Panc1 (cell line): ENCODE measurements around the gene MPZL3. TPM values are rescaled to one million over a fixed set of nuclear protein-coding genes. Genes with fewer than 3 reads are reported as not detected.
A peak's percentile ranks its signal among the peaks of the same experiment; 100 is the strongest.

Source experiments
- ATAC-seq: fragments of 200-7000 bp; cut with Tn5 transposase; 2 replicates; pipeline ENCODE4 v1.9.1; 2020; ENCODE audit warnings: mild to moderate bottlenecking, moderate library complexity
- BruUV-seq: library from RNA; stranded (reverse); fragments of 400-500 nt; replicated peaks from 2 replicates; lab custom pipeline; 2021; lab: Mats Ljungman, UMichigan
- CTCF ChIA-PET: fragments of 300-600 bp; sonication (Branson Sonifier 250); formaldehyde crosslinking; loops from one replicate; lab custom pipeline; 2022; ENCODE audit warnings: antibody characterized with exemption; lab: Charles Lee
- POLR2A ChIA-PET: fragments of 300-600 bp; sonication (Branson Sonifier 250); formaldehyde crosslinking; loops from one replicate; lab custom pipeline; 2022; ENCODE audit warnings: antibody characterized with exemption; lab: Charles Lee
- DNase-seq: peaks from one replicate; pipeline ENCODE4 v3.0.0-alpha.2; 2010; ENCODE audit warnings: low read depth, low spot score
- H3K27ac ChIP-seq: 2 replicates; pipeline ENCODE4 v1.5.1; 2011; ENCODE audit warnings: mild to moderate bottlenecking, low read length, inconsistent platforms
- H3K27me3 ChIP-seq: fragments of 200-500 bp; sonication (Bioruptor generic); 2 replicates; pipeline ENCODE4 v1.6.0; 2014; ENCODE audit warnings: low read length, inconsistent platforms; ENCODE audit not compliant: control insufficient read depth, insufficient read depth
- H3K36me3 ChIP-seq: fragments of 200-500 bp; sonication (Bioruptor generic); 2 replicates; pipeline ENCODE4 v1.5.1; 2014; ENCODE audit warnings: inconsistent platforms, mild to moderate bottlenecking, low read length, moderate library complexity; ENCODE audit not compliant: control insufficient read depth, insufficient read depth
- H3K4me1 ChIP-seq: 2 replicates; pipeline ENCODE4 v1.5.1; 2011; ENCODE audit warnings: inconsistent platforms, mild to moderate bottlenecking, low read length, moderate library complexity; ENCODE audit not compliant: control insufficient read depth, insufficient read depth
- H3K4me3 ChIP-seq, 2 experiments: 2 replicates each; pipeline ENCODE4 v1.5.1; 2011 to 2012; ENCODE audit warnings: low read depth in 2 of 2, low read length in 2 of 2, mild to moderate bottlenecking in 2 of 2, inconsistent platforms in 1 of 2, moderate library complexity in 1 of 2
- H3K9me3 ChIP-seq: fragments of 200-500 bp; sonication (Bioruptor generic); 2 replicates; pipeline ENCODE4 v1.5.1; 2014; ENCODE audit warnings: low read depth, mild to moderate bottlenecking, inconsistent platforms, low read length, moderate library complexity; ENCODE audit not compliant: control insufficient read depth, insufficient read depth
- POLR2AphosphoS5 ChIP-seq: IDR thresholded peaks from 2 replicates; pipeline ENCODE4 v1.6.1; 2012; ENCODE audit warnings: mild to moderate bottlenecking, low read depth, low read length, moderate library complexity
- SIN3A ChIP-seq: IDR thresholded peaks from 2 replicates; pipeline ENCODE4 v1.6.1; 2012; ENCODE audit warnings: low read depth, mild to moderate bottlenecking, low read length, moderate library complexity, borderline replicate concordance; ENCODE audit not compliant: insufficient read depth
- TCF7L2 ChIP-seq: IDR thresholded peaks from 2 replicates; pipeline ENCODE4 v1.6.1; 2011; ENCODE audit warnings: mild to moderate bottlenecking, low read depth, low read length, inconsistent platforms
- in situ Hi-C: cut with HindIII; loops from 2 replicates; pipeline ENCODE4 v1.10.0; 2016; ENCODE audit warnings: low sequenced_read_pairs, low pct_unique_long_range_greater_than_20kb
- intact Hi-C: fragments of 100-400 bp; cut with micrococcal nuclease; formaldehyde crosslinking; loops from one replicate; pipeline ENCODE4 v1.10.0; 2022; ENCODE audit not compliant: unreplicated experiment
- total RNA-seq: library from RNA; stranded (reverse); gene quantifications from one replicate; pipeline ENCODE4 v1.2.1, GENCODE V29; 2021; ENCODE audit not compliant: unreplicated experiment
- TF ChIP-seq, protein P1 (sequence below): fragments of 450-650 bp; IDR thresholded peaks from 2 replicates; pipeline ENCODE4 v1.5.1; 2017; ENCODE audit warnings: mild to moderate bottlenecking
- TF ChIP-seq, protein P2 (sequence below), 2 experiments: IDR thresholded peaks; 2 replicates each; pipeline ENCODE4 v1.6.1; 2011 to 2012; ENCODE audit warnings: low read depth in 2 of 2, control low read depth in 1 of 2, low read length in 1 of 2, mild to moderate bottlenecking in 1 of 2, moderate library complexity in 1 of 2; ENCODE audit not compliant: insufficient read depth in 1 of 2

Gene MPZL3
- total RNA-seq, 1 experiment from 2014 or later = 1.0 TPM

DNA sequence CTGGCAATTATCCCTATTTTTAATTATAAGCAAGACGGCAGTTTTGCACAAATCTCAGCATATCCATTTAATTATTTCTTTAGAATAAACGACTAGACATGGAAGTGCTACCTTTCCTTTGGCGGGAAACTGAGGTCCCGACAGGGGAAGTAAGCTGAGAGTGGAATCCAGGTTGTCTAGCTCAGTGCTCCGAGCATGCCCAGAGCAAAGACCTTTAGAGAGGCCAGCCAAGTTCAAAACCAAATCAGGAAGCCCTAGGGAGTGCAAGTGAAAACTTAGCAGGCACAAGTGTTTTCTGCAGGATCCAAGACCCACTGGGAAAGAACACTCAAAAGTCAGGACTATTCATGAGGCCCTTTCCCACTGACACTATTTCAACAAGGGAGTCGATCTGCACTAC is 53.0 kb downstream of the MPZL3 start:
- in situ Hi-C loops (no loop called here), intact Hi-C loops (loop anchor here (2.0 to 10.0 kb wide), 3 partner anchors 92 to 286 kb away; no protein-coding TSS in a partner anchor)
- H3K9me3 ChIP-seq = no peaks in the 10 kb centered on the region
- H3K27me3 ChIP-seq = peaks cover 10% of the 10 kb centered on the region; the same call in 1 of the 2 replicates
- DNase-seq = no peak
- no peak overlapping the region for H3K27ac ChIP-seq
- no peak for ATAC-seq
- CTCF ChIA-PET = interaction anchor here (0.6 to 1.5 kb wide), 9 partner anchors 17 to 152 kb away, joined by 3 to 12 read pairs (median 5); partner anchors contain the start of gene JAML
- TF ChIP-seq TCF7L2 = no peak
- TF ChIP-seq, protein P1, sequence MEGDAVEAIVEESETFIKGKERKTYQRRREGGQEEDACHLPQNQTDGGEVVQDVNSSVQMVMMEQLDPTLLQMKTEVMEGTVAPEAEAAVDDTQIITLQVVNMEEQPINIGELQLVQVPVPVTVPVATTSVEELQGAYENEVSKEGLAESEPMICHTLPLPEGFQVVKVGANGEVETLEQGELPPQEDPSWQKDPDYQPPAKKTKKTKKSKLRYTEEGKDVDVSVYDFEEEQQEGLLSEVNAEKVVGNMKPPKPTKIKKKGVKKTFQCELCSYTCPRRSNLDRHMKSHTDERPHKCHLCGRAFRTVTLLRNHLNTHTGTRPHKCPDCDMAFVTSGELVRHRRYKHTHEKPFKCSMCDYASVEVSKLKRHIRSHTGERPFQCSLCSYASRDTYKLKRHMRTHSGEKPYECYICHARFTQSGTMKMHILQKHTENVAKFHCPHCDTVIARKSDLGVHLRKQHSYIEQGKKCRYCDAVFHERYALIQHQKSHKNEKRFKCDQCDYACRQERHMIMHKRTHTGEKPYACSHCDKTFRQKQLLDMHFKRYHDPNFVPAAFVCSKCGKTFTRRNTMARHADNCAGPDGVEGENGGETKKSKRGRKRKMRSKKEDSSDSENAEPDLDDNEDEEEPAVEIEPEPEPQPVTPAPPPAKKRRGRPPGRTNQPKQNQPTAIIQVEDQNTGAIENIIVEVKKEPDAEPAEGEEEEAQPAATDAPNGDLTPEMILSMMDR = no peak
- no peak for TF ChIP-seq SIN3A
- TF ChIP-seq, protein P2, sequence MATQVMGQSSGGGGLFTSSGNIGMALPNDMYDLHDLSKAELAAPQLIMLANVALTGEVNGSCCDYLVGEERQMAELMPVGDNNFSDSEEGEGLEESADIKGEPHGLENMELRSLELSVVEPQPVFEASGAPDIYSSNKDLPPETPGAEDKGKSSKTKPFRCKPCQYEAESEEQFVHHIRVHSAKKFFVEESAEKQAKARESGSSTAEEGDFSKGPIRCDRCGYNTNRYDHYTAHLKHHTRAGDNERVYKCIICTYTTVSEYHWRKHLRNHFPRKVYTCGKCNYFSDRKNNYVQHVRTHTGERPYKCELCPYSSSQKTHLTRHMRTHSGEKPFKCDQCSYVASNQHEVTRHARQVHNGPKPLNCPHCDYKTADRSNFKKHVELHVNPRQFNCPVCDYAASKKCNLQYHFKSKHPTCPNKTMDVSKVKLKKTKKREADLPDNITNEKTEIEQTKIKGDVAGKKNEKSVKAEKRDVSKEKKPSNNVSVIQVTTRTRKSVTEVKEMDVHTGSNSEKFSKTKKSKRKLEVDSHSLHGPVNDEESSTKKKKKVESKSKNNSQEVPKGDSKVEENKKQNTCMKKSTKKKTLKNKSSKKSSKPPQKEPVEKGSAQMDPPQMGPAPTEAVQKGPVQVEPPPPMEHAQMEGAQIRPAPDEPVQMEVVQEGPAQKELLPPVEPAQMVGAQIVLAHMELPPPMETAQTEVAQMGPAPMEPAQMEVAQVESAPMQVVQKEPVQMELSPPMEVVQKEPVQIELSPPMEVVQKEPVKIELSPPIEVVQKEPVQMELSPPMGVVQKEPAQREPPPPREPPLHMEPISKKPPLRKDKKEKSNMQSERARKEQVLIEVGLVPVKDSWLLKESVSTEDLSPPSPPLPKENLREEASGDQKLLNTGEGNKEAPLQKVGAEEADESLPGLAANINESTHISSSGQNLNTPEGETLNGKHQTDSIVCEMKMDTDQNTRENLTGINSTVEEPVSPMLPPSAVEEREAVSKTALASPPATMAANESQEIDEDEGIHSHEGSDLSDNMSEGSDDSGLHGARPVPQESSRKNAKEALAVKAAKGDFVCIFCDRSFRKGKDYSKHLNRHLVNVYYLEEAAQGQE (IDR thresholded peaks at IDR 0.05; ENCODE audit: insufficient read depth in 1 of 2, low read depth in 2 of 2, low read length in 1 of 2) = no peak
- TF ChIP-seq POLR2AphosphoS5 = no peak
- BruUV-seq = no TSS peak
- 0 out of 2 replicates have a peak, but pooled peaks cover 3% of the 10 kb centered on the region for H3K4me1 ChIP-seq
- H3K36me3 ChIP-seq = no peaks in the 10 kb centered on the region
- H3K4me3 ChIP-seq = no peak overlapping the region
- POLR2A ChIA-PET = no interaction called here

DNA sequence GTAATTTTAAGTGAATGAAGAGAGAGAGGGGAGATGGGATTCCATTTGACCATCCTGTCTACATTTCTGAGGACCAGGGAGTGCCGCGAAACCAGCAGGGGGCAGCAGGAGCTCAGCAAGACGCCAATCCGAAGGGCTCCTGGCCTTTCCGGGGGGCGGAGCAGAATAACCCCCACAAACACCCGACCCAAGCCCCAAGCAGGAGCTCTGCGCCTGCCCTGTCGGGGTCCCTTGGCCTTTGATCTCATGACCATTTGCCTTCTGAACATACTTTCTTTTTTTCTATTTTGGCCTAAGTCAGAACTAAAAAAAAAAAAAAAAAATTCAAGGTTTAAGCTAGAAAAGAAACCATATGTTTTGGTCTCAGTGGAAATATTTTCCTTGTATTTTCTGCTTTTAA is 53.8 kb downstream of the MPZL3 start:
- Histone ChIP-seq H3K4me1 (0 out of 2 replicates have a peak, but pooled peaks cover 3% of the 10 kb centered on the region), H3K27me3 (peaks cover 7% of the 10 kb centered on the region; the same call in 1 of the 2 replicates), H3K27ac (no peak overlapping the region), H3K9me3 (no peaks in the 10 kb centered on the region), H3K36me3 (no peaks in the 10 kb centered on the region), H3K4me3 (no peak overlapping the region)
- intact Hi-C loops (loop anchor here (2.0 to 10.0 kb wide), 3 partner anchors 92 to 286 kb away; no protein-coding TSS in a partner anchor), in situ Hi-C loops (no loop called here)
- DNase-seq (peak; percentile 42), ATAC-seq (peak; percentile 96)
- POLR2A ChIA-PET = no interaction called here
- BruUV-seq = no TSS peak
- TF ChIP-seq, protein P1 = peak; percentile 98
- no peak for TF ChIP-seq SIN3A
- CTCF ChIA-PET = interaction anchor here (0.6 to 1.5 kb wide), 16 partner anchors 11 to 153 kb away, joined by 3 to 12 read pairs (median 4); partner anchors contain the start of gene JAML
